H1 (cell line): Measurements from ENCODE around the gene LMNB1. TPM values are rescaled to one million over a fixed set of nuclear protein-coding genes. Genes with fewer than 3 reads are reported as not detected.

Experiments
- POLR2AphosphoS5 ChIP-seq: IDR thresholded peaks from 2 replicates; pipeline ENCODE4 v1.6.1; 2011; ENCODE audit warnings: low read depth, low read length
- RBBP5 ChIP-seq: IDR thresholded peaks from 2 replicates; pipeline ENCODE4 v1.7.1; 2012; ENCODE audit warnings: low read depth, mild to moderate bottlenecking, inconsistent platforms, low read length, moderate library complexity, borderline replicate concordance
- SIRT6 ChIP-seq: IDR thresholded peaks from one replicate; pipeline ENCODE4 v1.7.1; 2012; ENCODE audit warnings: low read length, inconsistent platforms
- USF2 ChIP-seq: IDR thresholded peaks from 2 replicates; pipeline ENCODE4 v1.6.1; 2011; ENCODE audit warnings: low read length, improper control_type of control experiment
- polyA plus RNA-seq, 7 experiments: library from polyadenylated mRNA; depleted of rRNA in 3 of 7; stranded (reverse) in 5 of 7; unstranded in 2 of 7; fragments of >200 nt in 5 of 7; fragments of 200-250 nt in 2 of 7; gene quantifications; 1 replicate in 5 of 7; 2 replicates in 1 of 7; 4 replicates in 1 of 7; pipeline versions ENCODE4 v1.2.1 to v1.2.3, GENCODE V29; 2011 to 2013; ENCODE audit warnings: missing spikeins in 2 of 7, mixed read lengths in 2 of 7
- total RNA-seq: library from RNA; stranded (reverse); fragmentation: NEBNext Ultra II Directional; extraction: Animal tissue kit (Norgen Biotek cat#: 25700); gene quantifications from 2 replicates; pipeline ENCODE4 v1.2.1, GENCODE V29; 2021

The LMNB1 gene
- total and polyA plus RNA-seq, 2 of the 8 experiments (the other 6 are each of a cell fraction or from before 2014, with no cell fraction given): 73.5 to 225 TPM

- no peak for TF ChIP-seq POLR2AphosphoS5
- no peak for TF ChIP-seq USF2
- no peak for TF ChIP-seq RBBP5
- no peak for TF ChIP-seq SIRT6
Observed at GRCh38 chr5:126754609-126755008, 22.3 kb upstream of the LMNB1 start (continued).
